Neural cell (in vitro differentiated cells): ENCODE measurements around the gene CCL4L2.
"Not testable (repeated sequence)": the region's sequence is repeated elsewhere in the genome, so short reads cannot be mapped to it uniquely, and the experiment has no call there.

Experiments used
- EP300 ChIP-seq: fragments of 450-650 bp; conservative IDR thresholded peaks from 2 replicates; pipeline ENCODE4 v1.6.1; 2014; ENCODE audit warnings: antibody characterized with exemption, mild to moderate bottlenecking, moderate library complexity; ENCODE audit not compliant: poor library complexity, severe bottlenecking
- EZH2 ChIP-seq: fragments of 200-600, 300-800 bp; shearing (Covaris generic), sonication (generic); IDR thresholded peaks from 2 replicates; pipeline ENCODE4 v1.6.1; 2014; ENCODE audit warnings: antibody characterized with exemption, low read length, borderline replicate concordance, mild to moderate bottlenecking; ENCODE audit not compliant: insufficient read depth, poor library complexity, severe bottlenecking
- POLR2AphosphoS5 ChIP-seq: IDR thresholded peaks from 2 replicates; pipeline ENCODE4 v1.6.1; 2012
- RAD21 ChIP-seq: fragments of 450-650 bp; conservative IDR thresholded peaks from 2 replicates; pipeline ENCODE4 v1.6.1; 2014; ENCODE audit warnings: antibody characterized with exemption, mild to moderate bottlenecking, moderate library complexity
- SMC3 ChIP-seq: fragments of 450-650 bp; conservative IDR thresholded peaks from 2 replicates; pipeline ENCODE4 v1.6.1; 2014; ENCODE audit warnings: antibody characterized with exemption, mild to moderate bottlenecking, moderate library complexity; ENCODE audit not compliant: poor library complexity
- TAF1 ChIP-seq: IDR thresholded peaks from 2 replicates; pipeline ENCODE4 v1.6.1; 2012; ENCODE audit warnings: low read depth
- TF ChIP-seq, protein P1 (sequence below): fragments of 450-650 bp; IDR thresholded peaks from 2 replicates; pipeline ENCODE4 v1.5.1; 2014; ENCODE audit warnings: antibody characterized with exemption, mild to moderate bottlenecking, moderate library complexity; ENCODE audit not compliant: poor library complexity, severe bottlenecking

GRCh38 chr17:36181446-36182175 is 29.3 kb upstream of the CCL4L2 start:
- not testable (repeated sequence) for TF ChIP-seq EZH2, SMC3, POLR2AphosphoS5, TAF1, RAD21, EP300
- TF ChIP-seq, protein P1, sequence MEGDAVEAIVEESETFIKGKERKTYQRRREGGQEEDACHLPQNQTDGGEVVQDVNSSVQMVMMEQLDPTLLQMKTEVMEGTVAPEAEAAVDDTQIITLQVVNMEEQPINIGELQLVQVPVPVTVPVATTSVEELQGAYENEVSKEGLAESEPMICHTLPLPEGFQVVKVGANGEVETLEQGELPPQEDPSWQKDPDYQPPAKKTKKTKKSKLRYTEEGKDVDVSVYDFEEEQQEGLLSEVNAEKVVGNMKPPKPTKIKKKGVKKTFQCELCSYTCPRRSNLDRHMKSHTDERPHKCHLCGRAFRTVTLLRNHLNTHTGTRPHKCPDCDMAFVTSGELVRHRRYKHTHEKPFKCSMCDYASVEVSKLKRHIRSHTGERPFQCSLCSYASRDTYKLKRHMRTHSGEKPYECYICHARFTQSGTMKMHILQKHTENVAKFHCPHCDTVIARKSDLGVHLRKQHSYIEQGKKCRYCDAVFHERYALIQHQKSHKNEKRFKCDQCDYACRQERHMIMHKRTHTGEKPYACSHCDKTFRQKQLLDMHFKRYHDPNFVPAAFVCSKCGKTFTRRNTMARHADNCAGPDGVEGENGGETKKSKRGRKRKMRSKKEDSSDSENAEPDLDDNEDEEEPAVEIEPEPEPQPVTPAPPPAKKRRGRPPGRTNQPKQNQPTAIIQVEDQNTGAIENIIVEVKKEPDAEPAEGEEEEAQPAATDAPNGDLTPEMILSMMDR = not testable (repeated sequence)
